Measurements from ENCODE around the gene RIC3. TPM values are rescaled to one million over a fixed set of nuclear protein-coding genes. Genes with fewer than 3 reads are reported as not detected.

The RIC3 gene
- total RNA-seq, 1 experiment from 2014 or later = not detected

DNA sequence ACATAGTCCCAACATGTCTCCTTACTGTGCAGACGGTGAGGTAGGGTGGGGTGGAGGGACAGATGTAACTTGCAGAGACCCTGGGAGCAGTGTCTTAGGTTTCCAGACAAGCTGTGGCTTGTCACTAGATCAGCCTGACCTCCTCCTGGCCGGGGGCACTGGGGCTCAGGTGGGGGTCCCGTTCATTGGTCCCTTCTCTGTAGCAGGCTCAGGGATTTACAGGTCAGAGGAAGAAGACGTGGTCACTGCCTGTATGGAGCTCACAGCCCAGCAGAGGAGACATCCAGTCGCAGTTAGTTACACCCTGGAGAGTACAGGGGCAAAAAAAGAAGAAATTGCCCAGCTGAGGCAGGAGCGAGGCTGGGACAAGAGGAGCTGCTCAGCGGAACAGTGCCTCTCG is 109.8 kb downstream of the RIC3 start:
- ChIA-PET POLR2A (ENCODE audit: unreplicated experiment) (no interaction called here), CTCF (no interaction called here)
- H3K4me2 ChIP-seq (ENCODE audit: low read length) = no peak overlapping the region
- no peak overlapping the region for H2AFZ ChIP-seq (ENCODE audit: low read length)
- BruUV-seq (replicated peaks) = no TSS peak
- no peaks in the 10 kb centered on the region for H3F3A ChIP-seq (ENCODE audit: low read length, unreplicated experiment)
- DNase-seq (no peak), ATAC-seq (no peak)
- no peaks in the 10 kb centered on the region for H3K9me3 ChIP-seq (ENCODE audit: low read length)
- H3K9me2 ChIP-seq (replicated peaks; ENCODE audit: low read length) = no peaks in the 10 kb centered on the region
- H4K20me1 ChIP-seq (ENCODE audit: low read length) = no peaks in the 10 kb centered on the region
- no peaks in the 10 kb centered on the region for H3K27me3 ChIP-seq (ENCODE audit: low read length)
- no peak for TF ChIP-seq EZH2phosphoT487 (IDR thresholded peaks at IDR 0.05; ENCODE audit: borderline replicate concordance, low read length)
- TF ChIP-seq EZH2 (IDR thresholded peaks at IDR 0.05; ENCODE audit: low read length, unreplicated experiment) = no peak
- TF ChIP-seq, protein P1, sequence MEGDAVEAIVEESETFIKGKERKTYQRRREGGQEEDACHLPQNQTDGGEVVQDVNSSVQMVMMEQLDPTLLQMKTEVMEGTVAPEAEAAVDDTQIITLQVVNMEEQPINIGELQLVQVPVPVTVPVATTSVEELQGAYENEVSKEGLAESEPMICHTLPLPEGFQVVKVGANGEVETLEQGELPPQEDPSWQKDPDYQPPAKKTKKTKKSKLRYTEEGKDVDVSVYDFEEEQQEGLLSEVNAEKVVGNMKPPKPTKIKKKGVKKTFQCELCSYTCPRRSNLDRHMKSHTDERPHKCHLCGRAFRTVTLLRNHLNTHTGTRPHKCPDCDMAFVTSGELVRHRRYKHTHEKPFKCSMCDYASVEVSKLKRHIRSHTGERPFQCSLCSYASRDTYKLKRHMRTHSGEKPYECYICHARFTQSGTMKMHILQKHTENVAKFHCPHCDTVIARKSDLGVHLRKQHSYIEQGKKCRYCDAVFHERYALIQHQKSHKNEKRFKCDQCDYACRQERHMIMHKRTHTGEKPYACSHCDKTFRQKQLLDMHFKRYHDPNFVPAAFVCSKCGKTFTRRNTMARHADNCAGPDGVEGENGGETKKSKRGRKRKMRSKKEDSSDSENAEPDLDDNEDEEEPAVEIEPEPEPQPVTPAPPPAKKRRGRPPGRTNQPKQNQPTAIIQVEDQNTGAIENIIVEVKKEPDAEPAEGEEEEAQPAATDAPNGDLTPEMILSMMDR (conservative IDR thresholded peaks at IDR 0.05; ENCODE audit: low read depth, low read length) = no peak
- no peak overlapping the region for H3K9ac ChIP-seq (ENCODE audit: low read length)
- intact Hi-C loops (cut with micrococcal nuclease) = no loop called here
- no peaks in the 10 kb centered on the region for H3K4me1 ChIP-seq (ENCODE audit: insufficient read depth, low read length)
- no peaks in the 10 kb centered on the region for H3K79me2 ChIP-seq (ENCODE audit: low read length)
- no peak overlapping the region for H3K4me3 ChIP-seq (ENCODE audit: low read length)
- no peaks in the 10 kb centered on the region for H3K36me3 ChIP-seq (ENCODE audit: low read depth, low read length)
- H3K27ac ChIP-seq (ENCODE audit: low read length) = no peak overlapping the region

DNA sequence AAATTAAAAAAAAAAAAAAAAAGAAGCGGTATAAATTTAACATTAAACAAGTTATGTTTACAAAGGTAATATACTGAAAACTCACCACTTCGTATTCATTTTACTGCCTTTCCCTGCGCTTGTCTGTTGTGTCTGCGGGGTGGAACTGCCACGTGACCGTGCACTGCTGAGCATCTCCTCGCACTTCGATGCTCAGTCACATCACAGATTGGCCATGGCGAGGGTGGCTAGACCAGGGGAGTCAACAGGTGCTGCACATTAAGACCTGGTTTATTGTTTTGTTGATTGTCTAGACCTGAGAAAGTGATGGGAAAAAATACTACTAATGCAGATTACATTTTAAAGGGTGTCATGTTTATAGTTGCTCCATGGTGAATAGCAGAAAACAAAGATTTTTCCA is 110.6 kb downstream of the RIC3 start:
- no peak for ATAC-seq
- ChIA-PET POLR2A (ENCODE audit: unreplicated experiment) (no interaction called here), CTCF (no interaction called here)
- TF ChIP-seq, protein P1 (conservative IDR thresholded peaks at IDR 0.05; ENCODE audit: low read depth, low read length) = no peak
- no peak for TF ChIP-seq EZH2phosphoT487 (IDR thresholded peaks at IDR 0.05; ENCODE audit: borderline replicate concordance, low read length)
- no peak for TF ChIP-seq EZH2 (IDR thresholded peaks at IDR 0.05; ENCODE audit: low read length, unreplicated experiment)
- H3K9me3 ChIP-seq (ENCODE audit: low read length) = no peaks in the 10 kb centered on the region
- no peak overlapping the region for H3K4me3 ChIP-seq (ENCODE audit: low read length)
- no peaks in the 10 kb centered on the region for H4K20me1 ChIP-seq (ENCODE audit: low read length)
- no peak overlapping the region for H3K27ac ChIP-seq (ENCODE audit: low read length)
- H3K4me2 ChIP-seq (ENCODE audit: low read length) = no peak overlapping the region
- no peaks in the 10 kb centered on the region for H3F3A ChIP-seq (ENCODE audit: low read length, unreplicated experiment)
- intact Hi-C loops (cut with micrococcal nuclease) = no loop called here
- BruUV-seq (replicated peaks) = no TSS peak
- H3K4me1 ChIP-seq (ENCODE audit: insufficient read depth, low read length) = no peaks in the 10 kb centered on the region
- no peaks in the 10 kb centered on the region for H3K79me2 ChIP-seq (ENCODE audit: low read length)
- no peak for DNase-seq
- H3K9me2 ChIP-seq (replicated peaks; ENCODE audit: low read length) = no peaks in the 10 kb centered on the region
- no peaks in the 10 kb centered on the region for H3K27me3 ChIP-seq (ENCODE audit: low read length)
- H3K36me3 ChIP-seq (ENCODE audit: low read depth, low read length) = no peaks in the 10 kb centered on the region
- no peak overlapping the region for H3K9ac ChIP-seq (ENCODE audit: low read length)
- H2AFZ ChIP-seq (ENCODE audit: low read length) = no peak overlapping the region

DNA sequence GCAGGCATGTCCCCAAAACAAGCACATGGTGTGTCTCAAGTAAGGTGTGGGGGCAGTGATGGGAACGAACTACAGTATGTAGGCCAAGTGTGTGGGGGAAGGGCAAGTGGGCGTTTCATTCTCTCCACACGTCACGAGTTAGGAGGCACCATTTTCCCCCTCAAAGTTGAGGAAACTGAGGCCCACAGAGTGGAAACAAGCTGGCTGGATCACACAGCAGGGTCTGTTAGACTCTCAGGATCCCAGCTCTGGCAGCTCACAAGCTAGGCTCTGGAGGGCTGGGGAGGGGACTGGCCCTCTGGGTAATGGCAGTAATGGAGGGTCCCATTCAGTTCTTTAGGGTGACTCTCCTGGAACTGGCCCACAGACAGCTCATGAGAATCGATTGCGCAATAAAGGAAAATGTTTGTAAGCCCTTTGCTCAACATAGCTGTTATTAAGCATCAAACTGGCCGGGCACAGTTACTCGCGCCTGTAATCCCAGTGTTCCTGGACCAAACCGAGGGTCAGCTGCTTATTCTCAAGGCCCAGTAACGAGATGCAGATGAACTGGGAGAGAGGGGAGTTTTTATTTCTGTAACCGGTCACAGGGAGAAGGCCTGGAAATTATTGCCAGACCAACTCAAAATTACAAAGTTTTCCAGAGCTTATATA is 111.9 kb downstream of the RIC3 start:
- Histone ChIP-seq H3K27me3 (ENCODE audit: low read length) (peaks cover 7% of the 10 kb centered on the region), H4K20me1 (ENCODE audit: low read length) (no peaks in the 10 kb centered on the region), H3K79me2 (ENCODE audit: low read length) (no peaks in the 10 kb centered on the region), H3K36me3 (ENCODE audit: low read depth, low read length) (no peaks in the 10 kb centered on the region), H3K9me2 (replicated peaks; ENCODE audit: low read length) (no peaks in the 10 kb centered on the region), H3K27ac (ENCODE audit: low read length) (no peak overlapping the region), H3K4me1 (ENCODE audit: insufficient read depth, low read length) (no peaks in the 10 kb centered on the region), H2AFZ (ENCODE audit: low read length) (no peak overlapping the region), H3F3A (ENCODE audit: low read length, unreplicated experiment) (no peaks in the 10 kb centered on the region), H3K4me3 (ENCODE audit: low read length) (no peak overlapping the region), H3K9me3 (ENCODE audit: low read length) (no peaks in the 10 kb centered on the region), H3K4me2 (ENCODE audit: low read length) (no peak overlapping the region), H3K9ac (ENCODE audit: low read length) (no peak overlapping the region)
- CTCF ChIA-PET = no interaction called here
- DNase-seq (no peak), ATAC-seq (no peak)
- TF ChIP-seq, protein P1 (conservative IDR thresholded peaks at IDR 0.05; ENCODE audit: low read depth, low read length) = no peak
- no peak for TF ChIP-seq EZH2 (IDR thresholded peaks at IDR 0.05; ENCODE audit: low read length, unreplicated experiment)
- TF ChIP-seq EZH2phosphoT487 (IDR thresholded peaks at IDR 0.05; ENCODE audit: borderline replicate concordance, low read length) = no peak
- POLR2A ChIA-PET (ENCODE audit: unreplicated experiment) = no interaction called here
- BruUV-seq (replicated peaks) = no TSS peak
- intact Hi-C loops (cut with micrococcal nuclease) = no loop called here
